DMS79 treated with DMSO at 0.1 percent for 48 hours (cell line): Measurements from ENCODE around the gene RBKS.
"Not testable (repeated sequence)": the region's sequence is repeated elsewhere in the genome, so short reads cannot be mapped to it uniquely, and the experiment has no call there.

Experiments used
- DNase-seq: peaks from one replicate; lab custom pipeline; 2025; lab: John Stamatoyannopoulos, UW

The RBKS gene

GRCh38 chr2:27873091-27873490, 17.1 kb downstream of the RBKS start:
- no peak for DNase-seq

GRCh38 chr2:27871802-27872201, 18.4 kb downstream of the RBKS start:
- DNase-seq, result no peak

GRCh38 chr2:27870724-27871123, 19.5 kb downstream of the RBKS start:
- no peak for DNase-seq

- DNase-seq, result no peak
Measured at GRCh38 chr2:27869763-27870162, 20.4 kb downstream of the RBKS start.

GRCh38 chr2:27866237-27866636, 23.9 kb downstream of the RBKS start:
- DNase-seq, result no peak

GRCh38 chr2:27863955-27864354, 26.2 kb downstream of the RBKS start:
- DNase-seq, result not testable (repeated sequence)

GRCh38 chr2:27863146-27863545, 27.0 kb downstream of the RBKS start:
- DNase-seq, result peak; percentile 18

- no peak for DNase-seq
Measured at GRCh38 chr2:27860111-27860510, 30.1 kb downstream of the RBKS start.

- DNase-seq, result no peak
Measured at GRCh38 chr2:27857417-27858172, 32.6 kb downstream of the RBKS start.

- no peak for DNase-seq
Measured at GRCh38 chr2:27856956-27857355, 33.2 kb downstream of the RBKS start.

- no peak for DNase-seq
Measured at GRCh38 chr2:27856386-27856785, 33.8 kb downstream of the RBKS start.

- no peak for DNase-seq
Measured at GRCh38 chr2:27855476-27855875, 34.7 kb downstream of the RBKS start.

- no peak for DNase-seq
Measured at GRCh38 chr2:27854229-27854862, 35.8 kb downstream of the RBKS start.

- no peak for DNase-seq
Measured at GRCh38 chr2:27852691-27853090, 37.5 kb downstream of the RBKS start.

- no peak for DNase-seq
Measured at GRCh38 chr2:27849558-27850205, 40.5 kb downstream of the RBKS start.

GRCh38 chr2:27847333-27847732, 42.9 kb downstream of the RBKS start:
- no peak for DNase-seq

- no peak for DNase-seq
Measured at GRCh38 chr2:27844821-27845255, 45.3 kb downstream of the RBKS start.

GRCh38 chr2:27843992-27844391, 46.2 kb downstream of the RBKS start:
- DNase-seq, result no peak

GRCh38 chr2:27842894-27843293, 47.3 kb downstream of the RBKS start:
- no peak for DNase-seq

- DNase-seq, result no peak
Measured at GRCh38 chr2:27839022-27839618, 51.1 kb downstream of the RBKS start.

- no peak for DNase-seq
Measured at GRCh38 chr2:27838502-27838901, 51.7 kb downstream of the RBKS start.

GRCh38 chr2:27833931-27834330, 56.3 kb downstream of the RBKS start:
- no peak for DNase-seq

GRCh38 chr2:27832396-27832795, 57.8 kb downstream of the RBKS start:
- no peak for DNase-seq
